Right lung (tissue), 10 donors: ENCODE data around the gene XDH. TPM values are rescaled to one million over a fixed set of nuclear protein-coding genes. Genes with fewer than 3 reads are reported as not detected.

Experiments used
- DNase-seq, 2 donors: peaks; one replicate each; pipeline ENCODE4 v3.0.0-alpha.2; 2013
- long read RNA-seq, 8 donors: transcript quantifications; one replicate each; lab custom pipeline, GENCODE V29; 2026
- polyA plus RNA-seq, 5 donors: library from polyadenylated mRNA; unstranded; fragments of 120-200 nt; gene quantifications; one replicate each; pipeline versions ENCODE4 v1.2.1 to v1.2.3, GENCODE V29; 2013; ENCODE audit warnings: inconsistent platforms in 1 of 5, low replicate concordance in 1 of 5; ENCODE audit not compliant: insufficient read length in 5 of 5, insufficient read depth in 1 of 5

Gene XDH
- under 1 TPM; 0.04 to 0.45 (median 0.10) TPM for polyA plus RNA-seq
- long read RNA-seq, donor 1, result 0 reads
- long read RNA-seq, donor 2, result 0 reads
- long read RNA-seq, donor 3, result 0 reads
- long read RNA-seq, donor 4, result 0 reads
- long read RNA-seq, donor 5, result 0 reads
- long read RNA-seq, donor 6, result 0 reads
- long read RNA-seq, donor 7, result 0 reads
- long read RNA-seq, donor 8, result 0 reads

GRCh38 chr2:31414601-31415241 lies at the start of gene XDH:
XDH (minus strand) TSS chr2:31414742; CDS start chr2:31414666, 76 bp downstream.
- DNase-seq, result no peak

- DNase-seq, result no peak
These were observed 43.1 kb upstream of the XDH start for GRCh38 chr2:31457651-31458050.

- no peak for DNase-seq
These were observed 32.3 kb upstream of the XDH start for GRCh38 chr2:31446848-31447247.

GRCh38 chr2:31442376-31442775 lies 27.8 kb upstream of the XDH start:
- no peak for DNase-seq

- DNase-seq, result no peak
These were observed 26.2 kb upstream of the XDH start for GRCh38 chr2:31440764-31441163.

- DNase-seq, result no peak
These were observed 20.4 kb upstream of the XDH start for GRCh38 chr2:31434911-31435310.

- DNase-seq, result no peak
These were observed 19.0 kb upstream of the XDH start for GRCh38 chr2:31433541-31433940.

- DNase-seq, result no peak
These were observed 16.1 kb upstream of the XDH start for GRCh38 chr2:31430439-31431165.

- no peak for DNase-seq
These were observed 15.4 kb upstream of the XDH start for GRCh38 chr2:31429759-31430438.

- no peak for DNase-seq
These were observed 14.5 kb upstream of the XDH start for GRCh38 chr2:31429040-31429439.

GRCh38 chr2:31428001-31428418 lies 13.5 kb upstream of the XDH start:
- no peak for DNase-seq

- no peak for DNase-seq
These were observed 11.6 kb upstream of the XDH start for GRCh38 chr2:31426096-31426495.

- DNase-seq, result no peak
These were observed 7.1 kb upstream of the XDH start for GRCh38 chr2:31421634-31422033.

- no peak for DNase-seq
These were observed 6.4 kb upstream of the XDH start for GRCh38 chr2:31420936-31421335.

GRCh38 chr2:31419386-31419785 lies 4.8 kb upstream of the XDH start:
- DNase-seq, result no peak

- no peak for DNase-seq
These were observed 879 bp upstream of the XDH start for GRCh38 chr2:31415421-31415820.

- DNase-seq, result no peak
These were observed 536 bp downstream of the XDH start for GRCh38 chr2:31413862-31414550.

- no peak for DNase-seq
These were observed 1.5 kb downstream of the XDH start for GRCh38 chr2:31413025-31413424.

GRCh38 chr2:31411771-31412170 lies 2.8 kb downstream of the XDH start:
- no peak for DNase-seq

GRCh38 chr2:31406593-31407385 lies 7.8 kb downstream of the XDH start:
- no peak for DNase-seq

- no peak for DNase-seq
These were observed 9.7 kb downstream of the XDH start for GRCh38 chr2:31404827-31405226.
